Measurements from ENCODE around the gene VENTX.

Gene VENTX

GRCh38 chr10:133237588-133238465 lies at the start of gene VENTX:
Gene VENTX (plus strand): TSS chr10:133237855. CDS start chr10:133237915, 60 bp downstream.
- no peak for TF ChIP-seq CTCF (IDR thresholded peaks at IDR 0.05; ENCODE audit: borderline replicate concordance, insufficient read depth, low read depth, low read length)
- H3K4me3 ChIP-seq (ENCODE audit: low read depth, low read length): no peak within 1 kb of the TSS

GRCh38 chr10:133187906-133188681 lies 49.6 kb upstream of the VENTX start:
- H3K4me3 ChIP-seq (ENCODE audit: low read depth, low read length): no peak overlapping the region
- no peak for TF ChIP-seq CTCF (IDR thresholded peaks at IDR 0.05; ENCODE audit: borderline replicate concordance, insufficient read depth, low read depth, low read length)

- no peak for TF ChIP-seq CTCF (IDR thresholded peaks at IDR 0.05; ENCODE audit: borderline replicate concordance, insufficient read depth, low read depth, low read length)
- no peak overlapping the region for H3K4me3 ChIP-seq (ENCODE audit: low read depth, low read length)
Measured at GRCh38 chr10:133189256-133189655, 48.4 kb upstream of the VENTX start.

GRCh38 chr10:133189726-133190125 lies 47.9 kb upstream of the VENTX start:
- no peak for TF ChIP-seq CTCF (IDR thresholded peaks at IDR 0.05; ENCODE audit: borderline replicate concordance, insufficient read depth, low read depth, low read length)
- no peak overlapping the region for H3K4me3 ChIP-seq (ENCODE audit: low read depth, low read length)

GRCh38 chr10:133190225-133190624 lies 47.4 kb upstream of the VENTX start:
- H3K4me3 ChIP-seq (ENCODE audit: low read depth, low read length): no peak overlapping the region
- no peak for TF ChIP-seq CTCF (IDR thresholded peaks at IDR 0.05; ENCODE audit: borderline replicate concordance, insufficient read depth, low read depth, low read length)

GRCh38 chr10:133191651-133192050 lies 46.0 kb upstream of the VENTX start:
- H3K4me3 ChIP-seq (ENCODE audit: low read depth, low read length): no peak overlapping the region
- TF ChIP-seq CTCF (IDR thresholded peaks at IDR 0.05; ENCODE audit: borderline replicate concordance, insufficient read depth, low read depth, low read length): no peak

All from GM12875 (cell line).